Fibroblast of pulmonary artery (primary cell): ENCODE results near the gene B3GAT1.

Experiments used
- DNase-seq: peaks from one replicate; pipeline ENCODE4 v3.0.0-alpha.2; 2010; ENCODE audit warnings: low read depth
- H3K4me3 ChIP-seq: replicated peaks from 2 replicates; pipeline ENCODE4 v1.5.1; 2011; ENCODE audit warnings: low read depth, mild to moderate bottlenecking, control low read depth, low read length, moderate library complexity
- TF ChIP-seq, protein P1 (sequence below): IDR thresholded peaks from 2 replicates; pipeline ENCODE4 v1.5.1; 2011; ENCODE audit warnings: mild to moderate bottlenecking, control low read depth, low read length, inconsistent platforms; ENCODE audit errors: missing control alignments

B3GAT1 gene

DNA sequence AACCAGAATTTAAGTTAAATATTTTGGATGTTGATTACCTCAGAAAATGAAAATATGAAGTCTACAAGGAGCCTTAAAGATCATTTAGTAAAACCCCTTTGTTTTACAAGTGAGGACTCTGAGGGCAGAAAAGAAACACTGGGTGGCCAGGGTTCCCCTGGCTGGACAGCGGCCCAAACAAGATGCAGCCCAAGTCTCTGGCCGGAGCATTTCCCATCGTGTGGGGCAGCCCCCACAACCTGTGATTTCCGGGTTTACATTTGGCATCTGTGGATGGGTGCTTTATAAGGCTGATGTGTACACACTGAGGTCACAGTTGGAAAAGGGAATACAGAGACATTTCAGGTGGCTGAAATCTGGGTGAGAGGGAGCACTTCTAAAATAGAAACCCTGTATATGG is 28.8 kb upstream of the B3GAT1 start:
- no peak for DNase-seq
- TF ChIP-seq, protein P1, sequence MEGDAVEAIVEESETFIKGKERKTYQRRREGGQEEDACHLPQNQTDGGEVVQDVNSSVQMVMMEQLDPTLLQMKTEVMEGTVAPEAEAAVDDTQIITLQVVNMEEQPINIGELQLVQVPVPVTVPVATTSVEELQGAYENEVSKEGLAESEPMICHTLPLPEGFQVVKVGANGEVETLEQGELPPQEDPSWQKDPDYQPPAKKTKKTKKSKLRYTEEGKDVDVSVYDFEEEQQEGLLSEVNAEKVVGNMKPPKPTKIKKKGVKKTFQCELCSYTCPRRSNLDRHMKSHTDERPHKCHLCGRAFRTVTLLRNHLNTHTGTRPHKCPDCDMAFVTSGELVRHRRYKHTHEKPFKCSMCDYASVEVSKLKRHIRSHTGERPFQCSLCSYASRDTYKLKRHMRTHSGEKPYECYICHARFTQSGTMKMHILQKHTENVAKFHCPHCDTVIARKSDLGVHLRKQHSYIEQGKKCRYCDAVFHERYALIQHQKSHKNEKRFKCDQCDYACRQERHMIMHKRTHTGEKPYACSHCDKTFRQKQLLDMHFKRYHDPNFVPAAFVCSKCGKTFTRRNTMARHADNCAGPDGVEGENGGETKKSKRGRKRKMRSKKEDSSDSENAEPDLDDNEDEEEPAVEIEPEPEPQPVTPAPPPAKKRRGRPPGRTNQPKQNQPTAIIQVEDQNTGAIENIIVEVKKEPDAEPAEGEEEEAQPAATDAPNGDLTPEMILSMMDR: no peak
- no peak overlapping the region for H3K4me3 ChIP-seq

DNA sequence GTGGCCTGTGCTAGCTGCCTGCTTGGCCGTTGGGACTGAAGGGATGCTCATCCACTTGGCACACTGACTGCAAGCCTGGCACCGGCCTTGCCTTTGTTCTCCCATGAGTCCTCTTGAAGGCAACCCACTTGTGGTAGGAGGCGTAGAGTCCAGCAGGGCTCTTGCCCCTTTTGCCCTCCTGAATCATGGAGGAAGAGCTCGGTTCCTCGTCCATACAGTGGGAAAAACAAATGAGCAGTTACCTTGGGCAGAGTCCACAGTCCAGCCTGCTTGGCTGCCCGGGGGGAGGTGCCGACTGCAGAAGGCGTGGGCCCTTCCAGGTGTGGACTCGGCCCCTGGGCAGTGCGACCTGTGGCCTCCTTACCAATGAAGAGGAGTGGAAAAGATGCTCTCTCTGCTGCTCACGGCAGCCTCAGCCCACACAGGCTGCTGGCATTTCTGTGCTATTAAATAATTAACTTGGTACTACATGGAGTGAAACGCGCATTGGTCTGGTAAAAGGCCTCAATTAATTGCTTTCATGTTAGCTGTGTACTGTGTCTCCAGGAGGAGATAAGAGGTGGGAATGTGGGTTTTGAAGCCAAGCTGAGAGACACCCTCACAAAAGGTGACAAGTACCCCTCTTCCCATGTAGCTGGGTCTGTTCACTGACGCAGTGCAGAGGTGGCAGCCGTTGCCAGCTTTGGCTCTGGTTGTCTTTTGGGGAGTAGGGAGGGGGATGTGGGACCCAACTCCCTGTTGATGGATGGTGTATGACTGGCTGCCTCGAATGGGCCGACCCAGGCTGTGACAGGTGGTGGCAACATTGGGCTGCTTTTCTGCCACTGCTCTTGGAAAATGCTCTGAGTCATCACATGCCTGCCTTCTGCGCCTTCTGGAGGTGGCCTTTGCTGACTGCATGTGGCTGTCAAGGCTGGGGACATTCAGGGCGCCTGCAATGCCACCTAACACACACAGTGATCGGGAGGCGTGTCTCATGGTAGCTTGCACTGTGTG is 26.8 kb upstream of the B3GAT1 start:
- TF ChIP-seq, protein P1: no peak
- no peak for DNase-seq
- H3K4me3 ChIP-seq: no peak overlapping the region

DNA sequence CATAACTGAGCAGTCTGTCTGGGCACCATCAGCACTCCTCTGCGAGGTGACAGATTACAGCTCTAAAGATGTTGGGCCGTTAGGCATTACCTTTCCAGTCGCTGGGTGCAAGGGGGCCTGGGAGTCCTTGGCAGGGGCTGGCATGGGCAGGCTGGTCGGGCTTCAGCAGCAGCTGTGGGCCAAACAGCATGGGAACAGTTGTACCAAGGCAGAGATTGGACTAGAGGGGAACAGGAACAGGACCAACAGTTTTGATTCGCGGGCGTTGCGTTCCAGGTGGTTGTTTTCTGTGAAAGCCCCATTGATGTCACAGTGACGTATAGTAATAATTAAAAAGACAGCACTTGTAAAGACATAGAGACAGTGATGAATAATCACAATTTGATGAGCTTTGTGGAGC is 25.8 kb upstream of the B3GAT1 start:
- H3K4me3 ChIP-seq: no peak overlapping the region
- no peak for DNase-seq
- TF ChIP-seq, protein P1: no peak

DNA sequence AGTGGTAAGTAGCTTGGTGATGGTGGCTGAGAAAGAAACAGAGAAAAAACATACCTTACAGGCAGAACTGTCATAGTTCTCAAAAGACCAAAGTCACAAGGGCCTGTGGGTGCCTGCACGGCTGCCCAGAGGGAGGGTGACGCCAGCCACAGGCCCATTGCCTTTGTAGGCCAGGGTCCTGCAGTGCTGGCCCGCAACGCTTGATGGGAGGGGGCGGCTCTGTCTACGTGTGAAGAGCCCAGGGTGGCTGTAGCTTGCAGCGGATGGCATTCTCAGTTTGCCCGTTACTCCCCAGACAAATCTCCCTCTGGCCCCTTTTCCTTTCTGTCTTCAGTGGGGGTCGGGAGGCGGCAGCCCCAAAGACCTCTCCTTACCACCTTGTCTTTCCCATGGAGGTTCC is 24.7 kb upstream of the B3GAT1 start:
- DNase-seq: no peak
- H3K4me3 ChIP-seq: no peak overlapping the region
- TF ChIP-seq, protein P1: no peak

DNA sequence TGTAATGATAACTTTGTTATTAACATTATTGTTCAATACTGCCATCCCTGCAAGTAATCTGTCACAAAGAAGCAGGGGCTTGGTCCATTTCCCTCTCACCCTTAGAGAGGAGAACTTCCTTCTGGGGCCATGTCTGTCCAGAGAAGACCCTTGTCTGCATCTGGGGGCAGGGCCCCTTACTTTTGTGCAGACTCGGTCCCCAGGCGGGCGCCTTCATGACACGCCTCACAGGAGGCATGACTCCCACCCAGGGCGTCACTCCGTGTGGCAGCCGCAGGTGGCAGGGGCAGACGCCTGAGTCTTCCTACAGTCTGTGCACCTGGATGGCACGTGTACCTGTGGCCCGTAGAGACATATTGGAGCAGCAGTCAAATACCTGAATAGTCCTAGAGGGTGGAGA is 21.8 kb upstream of the B3GAT1 start:
- TF ChIP-seq, protein P1: no peak
- no peak for DNase-seq
- H3K4me3 ChIP-seq: no peak overlapping the region

DNA sequence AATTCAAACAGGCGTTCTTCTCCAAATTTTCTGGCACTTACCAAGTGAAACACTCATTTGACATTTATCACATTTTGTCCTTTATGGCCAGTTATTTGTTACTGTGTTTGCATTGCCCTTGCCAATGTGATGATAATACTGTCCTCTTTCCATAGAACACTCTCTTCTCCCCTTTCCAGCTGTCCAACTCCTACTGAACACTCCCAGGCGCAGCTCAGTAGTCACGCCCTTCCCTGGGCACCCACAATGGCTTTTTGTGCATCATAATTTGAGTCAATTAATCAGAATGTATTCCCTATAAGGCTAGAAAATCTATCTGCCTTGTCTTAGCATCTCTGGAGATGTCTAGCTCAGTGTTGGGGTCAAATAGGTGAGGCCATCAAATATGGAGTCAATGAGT is 21.2 kb upstream of the B3GAT1 start:
- no peak for DNase-seq
- H3K4me3 ChIP-seq: no peak overlapping the region
- TF ChIP-seq, protein P1: no peak
